Heart left ventricle (tissue), 13 donors: ENCODE data around the gene DNAH3.

Experiments
- CTCF ChIP-seq, 12 donors: fragments of 200-600 bp; sonication (generic) in 4 of 12; IDR thresholded peaks; one replicate each; pipeline versions ENCODE4 v1.5.0 to v1.8.0; 2018 to 2022; ENCODE audit warnings: antibody characterized with exemption in 12 of 12, mild to moderate bottlenecking in 5 of 12
- POLR2A ChIP-seq, 2 donors: fragments of 450-650 bp; IDR thresholded peaks; one replicate each; pipeline ENCODE4 v1.6.1; 2017; ENCODE audit warnings: antibody characterized with exemption in 2 of 2, mild to moderate bottlenecking in 2 of 2, moderate library complexity in 2 of 2
- donor health status: ischemic (EF 13 %, LVEDD 7.1; RV severe dilation, severe dysfunction).
- donor health status: DM: no; HTN: yes; CAD: no.
- donor health status: DM: no; HTN: no; CAD: no.
- donor health status: ischemic (EF 25% LVEDD 6.9; RV normal size, moderate dysfunction).
- donor health status: ischemic (EF 25% LVEDD 5.7; RV mildly dilated, moderate dysfunction).
- donor health status: ischemic (EF 35%, LVEDD 5.7; RV mildly dilated, moderate dysfunction).
- donor health status: nonischemic (EF 11% LVEDD 7.7; RV severe dilation, severe dysfunction).
- donor health status: DM: yes; HTN: yes; CAD: no.
- donor health status: PGD.
- donor health status: ischemic (EF 29% LVEDD 5.4; RV normal size, mild dysfunction).
- donor health status: nonischemic (EF 23%, LVEDD 6.1; RV moderate dilation, normal function).

- TF ChIP-seq CTCF (IDR thresholded peaks at IDR 0.05) (no peak), POLR2A (IDR thresholded peaks at IDR 0.05) (no peak)
Observed at GRCh38 chr16:21199607-21200218, 49.1 kb upstream of the DNAH3 start.
